ENCODE measurements around the gene MYOT.
"Not testable (repeated sequence)": the region's sequence is repeated elsewhere in the genome, so short reads cannot be mapped to it uniquely, and the experiment has no call there.

MYOT gene

DNA sequence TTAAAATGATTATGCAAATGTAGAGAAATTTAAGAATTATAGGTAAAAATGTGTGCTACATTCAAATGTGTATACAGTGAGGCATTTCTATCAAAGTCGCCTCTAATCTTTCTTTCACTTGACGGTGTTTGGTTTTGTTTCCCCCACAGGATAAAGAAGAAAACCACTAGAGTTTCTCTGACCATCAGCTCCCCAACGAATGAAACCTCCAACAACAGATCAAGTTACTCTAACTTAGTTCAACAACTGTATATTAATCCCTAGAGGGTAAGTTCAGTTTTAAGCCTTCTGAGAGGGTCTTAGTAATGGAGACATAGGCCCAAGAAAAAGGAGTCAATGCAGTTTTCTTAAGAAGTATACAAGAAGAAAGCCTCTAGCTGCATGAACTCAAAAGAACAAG, 11.5 kb upstream of the MYOT start:
- no peak for DNase-seq

DNA sequence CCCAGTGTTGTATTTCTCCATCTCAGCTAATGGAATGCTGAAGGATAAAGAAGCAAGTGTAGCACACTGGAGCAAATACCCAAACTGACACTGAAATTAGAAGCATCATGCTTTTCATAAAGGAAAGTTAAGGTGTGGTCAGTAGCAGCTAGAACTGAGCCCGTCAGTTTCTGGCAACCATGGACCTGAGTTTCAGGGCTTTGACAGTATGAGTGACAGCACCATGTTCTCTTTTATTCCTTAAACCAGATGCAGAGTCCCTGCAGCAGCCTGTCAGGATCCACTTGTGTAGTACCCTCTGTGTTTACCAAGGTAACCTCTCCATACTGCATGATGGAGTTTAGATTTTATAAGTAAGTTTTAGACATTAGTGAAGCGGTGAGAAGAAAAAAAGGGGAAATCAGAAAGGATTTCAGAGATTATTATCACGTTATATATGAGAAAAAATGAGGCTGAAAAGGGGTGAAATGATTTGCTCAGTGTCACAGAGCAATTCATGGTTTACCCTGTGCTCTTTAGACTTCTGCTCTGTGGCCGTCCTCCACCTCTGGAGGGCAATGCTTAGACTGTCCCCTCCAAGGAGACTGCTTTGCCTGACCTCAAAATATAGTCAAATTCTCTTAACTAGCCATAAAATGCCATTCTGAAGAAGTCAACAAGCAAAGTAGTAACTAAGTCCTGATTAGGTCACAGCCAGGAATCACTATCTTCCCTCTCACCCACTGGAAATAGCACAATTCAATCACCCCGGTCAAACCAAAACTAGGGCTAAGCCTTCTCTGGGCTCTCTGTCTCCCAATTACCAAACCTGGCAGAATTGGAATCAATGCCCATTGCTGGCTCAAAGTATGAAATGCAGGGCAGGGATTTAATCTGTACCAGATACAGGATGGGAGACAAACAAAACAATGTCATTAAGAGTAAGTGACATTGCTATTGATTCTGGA, 10.5 kb upstream of the MYOT start:
- no peak for DNase-seq

DNA sequence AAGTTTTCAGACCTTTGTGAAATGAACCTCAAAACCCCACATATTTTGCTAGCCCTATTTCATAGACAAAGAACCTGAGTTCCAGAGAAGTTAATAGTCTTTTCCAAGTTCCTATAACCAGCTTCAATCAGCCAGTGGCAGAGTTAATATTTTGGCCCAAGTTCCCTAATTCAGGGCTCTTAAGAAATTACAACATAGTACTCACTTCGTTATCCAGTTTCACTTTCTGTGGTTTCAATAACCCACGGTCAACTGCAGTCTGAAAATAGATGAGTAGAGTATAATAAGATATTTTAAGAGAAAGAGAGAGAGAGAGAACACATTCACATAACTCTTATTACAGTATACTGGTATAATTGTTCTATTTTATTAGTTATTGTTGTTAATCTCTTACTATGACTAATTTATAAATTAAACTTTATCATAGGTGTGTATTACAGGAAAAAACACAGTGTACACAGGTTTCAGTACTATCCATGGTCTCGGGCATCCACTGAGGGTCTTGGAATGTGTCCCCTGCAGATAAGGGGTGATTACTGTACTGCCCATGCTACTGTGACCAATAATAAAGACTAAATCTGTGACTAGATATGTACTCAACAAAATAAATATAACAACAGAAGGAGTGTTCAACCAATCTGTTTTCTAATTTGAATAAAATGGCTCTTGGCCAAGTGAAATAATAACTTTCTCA, 9.3 kb upstream of the MYOT start:
- DNase-seq = no peak

DNA sequence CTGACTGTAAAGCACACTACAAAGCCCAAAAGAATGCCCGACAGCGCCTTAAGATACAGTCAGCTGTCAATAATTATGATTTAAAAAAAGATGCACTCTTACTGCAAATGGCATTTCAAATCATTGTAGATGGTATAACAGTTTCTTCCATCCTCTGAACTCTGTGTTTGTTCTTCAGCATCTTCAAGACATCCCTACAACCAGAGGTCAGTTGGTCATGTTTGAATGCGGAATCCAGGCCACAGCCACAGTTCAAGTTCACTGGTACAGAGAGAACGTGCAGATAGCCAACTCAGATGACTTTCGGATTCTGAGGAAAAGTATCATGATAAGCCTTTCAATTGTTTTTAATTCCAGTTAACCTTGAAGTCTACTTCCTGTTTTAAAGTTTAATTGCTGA, 8.7 kb upstream of the MYOT start:
- no peak for DNase-seq

DNA sequence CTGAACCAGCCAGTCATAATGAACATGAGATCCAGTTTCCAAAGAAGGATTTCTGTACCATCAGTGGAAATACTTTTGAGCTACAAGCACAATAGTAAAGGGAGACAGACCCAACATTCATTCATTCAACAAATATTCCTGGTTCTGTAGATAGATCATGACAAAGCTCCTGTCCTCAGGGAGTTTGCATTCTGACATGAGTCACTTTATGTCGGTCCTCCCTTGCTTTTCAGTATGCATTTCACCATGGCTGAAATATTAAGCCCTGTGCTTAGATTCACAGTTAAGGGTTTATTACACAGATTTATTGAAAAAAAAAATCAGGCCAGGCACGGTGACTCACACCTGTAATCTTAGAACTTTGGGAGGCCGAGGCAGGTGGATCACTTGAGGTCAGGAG, 5.4 kb upstream of the MYOT start:
- no peak for DNase-seq

DNA sequence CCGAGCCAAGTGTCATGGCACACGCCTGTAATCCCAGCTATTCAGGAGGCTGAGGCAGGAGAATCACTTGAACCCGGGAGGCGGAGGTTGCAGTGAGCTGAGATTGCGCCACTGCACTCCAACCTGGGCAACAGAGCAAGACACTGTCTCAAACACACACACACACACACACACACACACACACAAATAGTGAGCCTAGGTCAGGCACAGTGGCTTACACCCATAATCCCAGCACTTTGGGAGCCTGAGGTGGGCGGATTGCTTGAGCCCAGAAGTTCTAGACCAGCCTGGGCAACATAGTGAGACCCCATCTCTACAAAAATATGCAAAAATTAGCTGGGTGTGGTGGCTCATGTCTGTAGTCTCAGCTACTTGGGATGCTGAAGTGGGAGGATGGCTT, 4.0 kb upstream of the MYOT start:
- DNase-seq = not testable (repeated sequence)

DNA sequence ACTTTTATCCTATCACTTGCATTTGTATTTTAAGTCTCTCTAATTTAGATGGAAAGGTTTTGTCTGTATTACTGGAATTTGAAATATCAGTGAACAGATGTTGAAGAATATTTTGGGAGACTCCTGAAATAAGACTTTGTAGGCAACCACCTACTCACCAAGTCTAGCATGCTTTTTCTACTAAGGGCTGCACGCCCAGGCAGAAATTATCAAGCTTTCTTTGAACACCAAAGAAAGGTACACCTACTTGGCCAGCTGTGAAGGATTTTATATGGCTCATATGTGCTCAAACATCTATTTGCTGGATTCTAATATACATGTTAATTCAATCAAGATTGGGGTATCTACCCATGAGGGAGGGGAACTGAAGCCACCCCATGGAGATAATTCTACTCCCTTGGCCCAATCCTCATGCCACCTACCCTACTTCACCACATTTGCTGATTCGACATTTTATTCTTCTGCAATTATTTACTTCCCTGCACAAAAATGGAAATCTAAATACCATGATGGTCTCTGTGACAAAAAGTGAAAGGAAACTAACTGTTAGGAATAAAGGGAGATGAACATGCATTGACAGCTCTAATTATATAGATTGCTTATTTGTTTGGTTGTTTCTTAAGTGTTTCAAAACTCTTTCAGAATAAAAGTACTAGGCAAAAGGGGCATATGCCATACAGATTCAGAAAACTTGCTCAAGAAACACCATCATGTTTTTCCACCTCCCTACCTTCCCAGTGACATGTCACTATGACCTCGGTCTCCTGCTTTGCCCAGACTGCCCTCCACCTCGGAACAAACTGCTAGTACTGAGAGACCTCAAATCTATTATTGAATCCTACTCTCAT, 895 bp upstream of the MYOT start:
- DNase-seq = no peak

DNA sequence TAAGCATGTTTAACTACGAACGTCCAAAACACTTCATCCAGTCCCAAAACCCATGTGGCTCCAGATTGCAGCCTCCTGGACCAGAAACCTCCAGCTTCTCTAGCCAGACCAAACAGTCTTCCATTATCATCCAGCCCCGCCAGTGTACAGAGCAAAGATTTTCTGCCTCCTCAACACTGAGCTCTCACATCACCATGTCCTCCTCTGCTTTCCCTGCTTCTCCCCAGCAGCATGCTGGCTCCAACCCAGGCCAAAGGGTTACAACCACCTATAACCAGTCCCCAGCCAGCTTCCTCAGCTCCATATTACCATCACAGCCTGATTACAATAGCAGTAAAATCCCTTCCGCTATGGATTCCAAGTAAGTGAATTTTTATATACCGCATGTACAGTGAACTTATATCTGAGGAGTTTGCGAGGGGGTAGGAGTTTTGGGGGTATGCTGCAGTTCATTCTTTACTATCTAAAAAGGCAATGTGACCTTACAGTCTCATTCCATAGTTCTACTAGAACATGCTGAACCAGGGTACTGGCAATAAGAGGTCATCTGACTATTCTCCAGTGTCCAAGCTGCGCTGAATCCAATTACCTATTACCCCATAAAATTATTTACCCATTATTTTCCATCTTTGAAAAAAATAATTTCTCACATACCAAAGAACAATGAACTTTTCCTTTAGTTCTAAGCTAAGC, 3.1 kb downstream of the MYOT start:
- no peak for DNase-seq

DNA sequence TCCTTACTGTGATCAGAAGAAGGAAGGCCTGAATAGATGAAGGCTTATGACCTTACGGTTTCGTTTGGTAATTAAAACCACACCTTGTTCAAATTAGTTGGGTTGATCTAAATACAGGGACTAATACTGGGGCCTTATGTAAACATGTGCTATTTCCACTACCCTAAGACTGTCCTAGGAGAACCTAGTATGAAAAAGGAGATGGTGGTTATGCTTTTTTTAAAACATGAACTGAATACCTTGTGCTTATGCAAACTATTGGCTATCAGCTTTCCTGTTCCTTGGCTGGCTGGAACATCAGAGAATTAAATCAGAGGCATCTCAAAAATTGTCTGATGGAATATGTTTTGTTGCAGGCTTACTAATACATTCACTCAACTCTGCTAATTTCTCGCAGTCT, 3.9 kb downstream of the MYOT start:
- no peak for DNase-seq

DNA sequence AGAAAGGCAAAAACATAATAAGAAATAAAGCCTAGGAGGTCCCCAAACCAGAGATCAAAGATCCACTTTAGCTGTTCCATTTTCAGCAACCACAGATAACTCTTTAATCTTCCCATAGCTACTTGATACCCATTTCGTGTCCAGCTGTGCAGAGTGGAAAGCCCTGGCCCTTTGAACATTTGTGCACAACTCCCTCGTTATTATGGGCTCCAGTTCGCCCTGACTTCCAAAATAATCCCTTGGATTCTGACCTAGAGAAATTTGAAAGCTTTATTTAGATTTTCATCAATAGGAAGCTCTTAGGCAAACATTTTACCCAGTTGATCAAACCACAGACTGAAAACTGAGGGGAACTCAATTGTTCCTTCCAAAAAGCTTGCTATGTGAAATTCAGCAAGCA, 4.8 kb downstream of the MYOT start:
- DNase-seq = no peak

DNA sequence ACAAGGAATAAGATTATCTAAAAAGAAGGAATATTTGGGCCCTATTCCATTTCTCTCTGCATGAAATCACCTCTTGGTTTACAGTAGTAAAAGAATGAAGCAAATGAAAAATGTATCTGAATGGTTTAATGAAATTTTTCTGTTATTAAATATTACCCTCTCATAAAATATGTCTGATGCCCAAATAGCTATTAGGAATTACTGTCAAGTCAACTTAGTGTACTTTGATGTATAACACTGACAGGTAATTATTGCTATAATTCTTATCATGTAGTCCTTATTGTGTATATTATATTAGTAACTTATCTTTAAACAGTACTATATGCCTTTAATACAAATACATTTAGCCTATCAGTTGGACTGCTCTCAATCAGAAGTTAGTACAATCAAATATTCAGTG, 8.4 kb downstream of the MYOT start:
- no peak for DNase-seq

DNA sequence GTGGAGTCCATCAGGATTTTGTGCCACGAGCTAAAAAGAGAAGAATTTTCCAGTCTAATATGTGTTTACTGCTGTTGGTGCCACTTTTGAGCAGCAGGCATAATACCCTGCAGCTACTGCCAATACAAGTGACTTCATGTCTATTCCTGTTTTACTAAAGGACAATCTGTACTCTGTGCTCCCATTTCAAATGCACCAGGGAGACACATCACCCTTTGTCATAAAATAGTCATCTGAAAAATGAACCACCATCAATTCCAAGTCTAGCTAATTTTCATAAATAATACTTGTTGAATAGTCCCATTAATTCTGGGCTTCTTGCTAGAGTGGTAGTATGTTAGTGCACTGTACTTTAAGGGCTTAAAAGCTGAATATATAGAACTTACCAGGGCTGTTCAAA, 12.7 kb downstream of the MYOT start:
- no peak for DNase-seq

DNA sequence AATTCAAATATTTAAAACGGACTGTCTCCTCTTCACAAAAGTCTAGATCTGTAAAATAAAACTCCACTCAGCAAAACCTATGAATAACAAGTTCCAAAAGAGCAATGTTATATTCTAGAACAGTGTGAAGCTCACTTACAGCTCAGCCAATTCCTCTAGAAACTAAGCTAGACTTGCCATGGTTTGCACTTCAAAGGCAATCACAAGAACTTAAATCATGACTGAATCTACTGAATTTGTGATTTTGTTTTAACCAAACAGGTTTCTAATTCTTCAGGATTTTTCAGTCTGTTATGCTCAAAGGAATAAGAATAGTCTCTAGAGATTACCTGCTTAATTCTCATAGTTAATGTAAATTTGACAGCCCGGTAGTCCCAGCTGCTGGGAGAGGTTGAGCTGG, 20.2 kb downstream of the MYOT start:
- no peak for DNase-seq

DNA sequence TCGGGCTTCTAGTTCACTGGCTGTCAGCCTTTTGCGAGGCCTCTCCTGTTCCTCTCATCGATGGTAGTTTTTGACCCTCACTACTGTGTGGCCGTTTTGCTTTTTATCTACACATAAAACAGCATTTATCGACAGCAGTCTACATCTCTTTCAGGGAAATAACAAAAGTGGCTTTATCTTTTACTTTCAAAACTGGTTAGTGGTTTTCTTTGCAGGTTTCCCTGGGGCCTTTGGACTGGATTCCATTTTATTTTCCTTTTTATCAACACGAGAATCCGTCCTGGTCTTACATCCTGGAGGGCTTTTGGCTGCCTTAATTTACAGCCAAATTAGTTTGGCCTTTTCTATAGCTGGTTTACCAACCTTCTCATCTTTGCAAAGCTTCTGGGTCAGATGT, 20.8 kb downstream of the MYOT start:
- DNase-seq = no peak

DNA sequence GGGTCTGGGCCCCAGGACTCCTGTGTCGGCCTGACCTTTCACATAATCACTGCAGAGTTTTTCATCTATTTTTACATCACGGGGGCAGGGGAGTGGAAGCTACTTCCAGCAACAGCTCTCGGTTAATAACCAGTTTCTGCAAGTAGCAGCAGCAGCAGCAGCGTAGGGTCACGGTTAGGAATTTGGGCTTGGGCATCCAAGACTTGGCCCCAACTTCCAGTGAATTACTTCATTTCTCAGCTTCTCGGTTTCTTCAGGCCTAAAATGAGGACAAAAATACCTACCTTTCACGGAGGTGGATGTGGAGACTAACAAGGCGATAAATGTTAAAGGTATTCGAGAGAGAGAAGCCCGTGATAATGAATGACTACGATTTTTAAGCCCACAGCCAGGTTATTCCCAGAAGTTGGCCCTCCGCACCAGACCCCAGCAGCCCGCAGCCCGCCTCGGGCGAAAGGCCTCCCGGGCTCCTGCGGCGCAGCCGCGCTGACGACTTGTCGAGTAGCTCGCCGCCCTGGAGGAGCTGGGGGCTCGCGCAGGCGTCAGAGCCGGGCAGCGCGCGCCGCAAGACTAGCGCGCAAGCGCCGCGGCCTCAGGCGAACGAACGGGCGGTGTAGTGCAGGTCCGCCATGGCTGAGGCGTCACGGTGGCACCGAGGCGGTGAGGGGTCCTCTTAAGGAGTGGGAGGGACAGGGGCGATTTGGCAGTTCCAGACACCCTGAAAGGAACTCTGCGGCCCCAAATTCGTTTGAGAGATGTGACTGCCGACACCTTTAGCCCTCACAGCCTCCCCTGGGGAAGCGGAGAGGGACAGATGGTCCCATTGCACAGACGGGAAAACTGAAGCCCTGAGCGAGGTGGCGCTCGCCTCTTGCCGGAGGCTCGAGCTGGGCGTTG, 21.5 kb downstream of the MYOT start, which contains the start of gene PKD2L2:
PKD2L2 (plus strand) TSS at position 595 of the 897 bp plus-strand sequence; CDS start at position 630, 35 bp downstream.
- peak; percentile 90 for DNase-seq

DNA sequence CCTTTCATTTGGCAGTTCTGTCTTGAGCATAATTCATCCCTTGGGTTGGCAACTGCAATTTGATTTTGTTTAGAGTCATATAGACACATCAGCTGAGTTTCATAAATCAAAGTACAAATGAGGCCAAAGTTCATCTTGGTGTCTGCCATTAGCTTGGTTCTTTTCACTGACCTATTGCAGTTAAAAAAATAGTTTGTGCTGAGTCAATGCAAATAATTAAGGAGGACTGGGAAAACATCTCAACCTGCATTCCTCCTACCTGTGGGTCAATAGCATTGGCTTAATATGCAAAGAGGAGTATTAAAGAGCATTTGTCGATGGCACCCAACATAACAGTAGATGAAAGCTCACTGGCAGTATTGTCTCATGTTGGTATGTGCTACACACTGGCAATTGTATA, 23.2 kb downstream of the MYOT start:
- DNase-seq = no peak

DNA sequence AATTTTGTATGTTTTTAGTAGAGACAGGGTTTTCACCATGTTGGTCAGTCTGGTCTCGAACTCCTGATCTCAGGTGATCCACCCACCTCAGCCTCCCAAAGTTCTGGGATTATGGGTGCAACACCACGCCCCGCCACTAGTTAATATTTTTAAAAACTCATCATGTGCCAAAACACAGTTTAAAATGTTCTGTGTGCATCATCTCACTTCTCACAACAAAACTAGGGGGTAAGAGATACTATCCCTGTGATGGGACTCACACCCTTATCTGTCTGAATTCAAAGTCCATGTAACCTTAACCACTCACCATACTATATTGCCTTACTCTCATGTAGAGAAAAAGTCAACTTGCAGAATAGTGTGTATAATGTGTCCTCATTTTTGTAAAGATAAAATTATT, 24.2 kb downstream of the MYOT start:
- no peak for DNase-seq

DNA sequence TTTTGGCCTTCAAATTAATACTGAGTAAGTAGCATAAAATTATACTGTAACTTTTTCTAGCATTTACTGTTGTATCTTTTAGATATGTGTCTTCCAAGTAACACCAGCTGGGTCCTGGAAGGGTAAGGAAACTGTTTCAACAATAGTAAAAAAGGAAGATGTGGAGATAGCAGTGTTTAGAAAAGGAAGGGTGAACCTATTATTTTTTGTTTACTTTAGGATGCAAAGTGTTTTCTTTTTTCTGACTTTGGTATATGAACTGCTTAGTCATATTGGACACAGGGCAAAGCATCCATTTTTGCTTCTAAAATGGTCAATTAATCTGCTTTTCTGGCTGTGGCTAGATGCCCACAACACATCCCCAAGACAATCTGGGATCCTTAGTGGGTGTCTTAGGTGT, 26.9 kb downstream of the MYOT start:
- DNase-seq = no peak

DNA sequence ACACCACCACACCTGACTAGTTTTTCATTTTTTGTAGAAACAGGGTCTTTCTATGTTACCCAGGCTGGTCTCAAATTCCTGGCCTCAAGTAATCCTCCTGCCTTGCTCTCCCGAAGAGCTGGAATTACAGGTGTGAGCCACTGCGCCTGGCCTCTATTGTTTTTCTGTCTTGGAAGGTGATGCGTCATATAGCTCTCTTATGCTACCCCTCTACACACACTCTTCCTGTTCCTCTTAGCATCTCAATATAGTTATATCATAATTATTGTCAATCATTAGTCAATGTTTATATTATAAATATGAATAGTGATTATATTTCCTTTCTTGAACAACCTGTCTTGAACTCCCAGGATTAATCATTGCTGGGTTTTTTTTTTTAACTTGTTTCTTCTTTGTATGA, 28.9 kb downstream of the MYOT start:
- DNase-seq = no peak

DNA sequence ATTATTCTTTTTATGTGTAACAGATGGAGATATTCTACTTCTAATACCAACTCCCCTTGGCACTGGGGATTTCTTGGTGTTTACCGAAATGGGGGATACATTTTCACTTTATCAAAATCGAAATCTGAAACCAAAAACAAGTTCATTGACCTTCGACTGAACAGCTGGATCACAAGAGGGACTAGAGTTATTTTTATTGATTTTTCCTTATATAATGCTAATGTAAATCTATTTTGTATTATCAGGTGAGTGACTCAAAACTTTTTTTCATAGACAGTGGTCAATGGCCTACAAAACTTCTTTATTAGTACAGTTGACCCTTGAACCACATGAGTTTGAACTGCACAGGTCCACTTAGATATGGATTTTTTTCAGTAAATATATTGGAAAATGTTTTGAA, 31.8 kb downstream of the MYOT start:
- DNase-seq = no peak

All from fibroblast of skin of abdomen (primary cell).